Measurements from ENCODE around the gene SENP6.
"Not testable (repeated sequence)": the region's sequence is repeated elsewhere in the genome, so short reads cannot be mapped to it uniquely, and the experiment has no call there.

The SENP6 gene

GRCh38 chr6:75608956-75609533, 7.4 kb downstream of the SENP6 start:
- DNase-seq: no peak

DNA sequence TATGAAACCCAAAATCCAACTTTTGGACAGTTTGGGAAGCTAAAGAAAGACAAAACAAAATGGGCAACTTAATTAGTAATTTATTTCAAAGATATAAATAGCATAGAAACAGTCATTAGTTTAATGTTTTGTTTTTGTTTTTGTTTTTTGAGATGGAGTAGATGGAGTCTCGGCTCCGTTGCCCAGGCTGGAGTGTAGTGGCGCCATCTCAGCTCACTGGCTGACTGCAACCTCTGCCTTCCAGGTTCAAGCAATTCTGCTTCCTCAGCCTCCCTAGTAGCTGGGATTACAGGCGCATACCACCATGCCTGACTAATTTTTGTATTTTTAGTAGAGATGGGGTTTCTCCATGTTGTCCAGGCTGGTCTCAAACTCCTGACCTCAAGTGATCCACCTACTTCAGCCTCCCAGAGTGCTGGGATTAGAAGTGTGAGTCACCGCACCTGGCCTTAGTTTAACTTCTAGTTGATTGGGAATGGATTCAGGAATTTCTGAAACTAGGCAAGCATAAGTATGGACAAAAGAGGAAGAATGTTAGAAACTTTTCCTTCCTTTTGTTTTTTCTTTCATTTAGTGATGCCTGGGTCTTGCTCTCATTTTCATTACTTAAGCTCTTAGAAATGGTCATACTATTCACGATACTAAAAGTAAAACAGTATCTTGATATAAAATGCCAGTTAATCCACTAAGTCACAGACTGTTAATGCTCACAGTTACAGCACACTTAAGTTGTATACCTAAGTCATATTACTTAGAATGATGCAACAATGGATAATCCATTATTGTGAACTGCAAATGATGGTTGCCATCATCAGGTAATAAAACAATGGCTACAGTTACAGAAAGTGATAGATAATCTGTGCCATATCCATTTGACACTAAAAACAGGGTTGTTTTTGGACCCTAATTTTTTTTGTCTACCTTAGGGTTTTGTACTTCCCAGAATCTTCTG, 8.2 kb downstream of the SENP6 start:
- DNase-seq: no peak

GRCh38 chr6:75611011-75611701, 9.5 kb downstream of the SENP6 start:
- DNase-seq: no peak

- peak; percentile 27 for DNase-seq
Observed at GRCh38 chr6:75611702-75612375, 10.2 kb downstream of the SENP6 start.

DNA sequence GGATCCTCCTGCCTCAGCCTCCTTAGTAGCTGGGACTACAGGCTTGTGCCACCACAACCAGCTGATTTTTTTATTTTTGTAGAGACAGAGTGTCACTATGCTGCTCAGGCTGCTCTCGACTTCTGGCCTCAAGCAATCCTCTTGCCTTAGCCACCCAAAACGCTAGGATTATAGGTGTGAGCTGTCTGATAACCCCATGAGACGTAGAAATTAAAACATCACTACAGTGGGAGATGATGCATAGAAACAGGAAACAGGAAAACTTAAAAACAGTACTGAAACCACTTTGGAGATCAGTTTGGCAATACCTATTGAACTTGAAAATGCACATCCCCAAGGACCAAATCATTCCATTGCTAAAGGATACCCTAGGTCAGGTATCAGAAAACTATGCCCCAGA, 10.8 kb downstream of the SENP6 start:
- DNase-seq: no peak

DNA sequence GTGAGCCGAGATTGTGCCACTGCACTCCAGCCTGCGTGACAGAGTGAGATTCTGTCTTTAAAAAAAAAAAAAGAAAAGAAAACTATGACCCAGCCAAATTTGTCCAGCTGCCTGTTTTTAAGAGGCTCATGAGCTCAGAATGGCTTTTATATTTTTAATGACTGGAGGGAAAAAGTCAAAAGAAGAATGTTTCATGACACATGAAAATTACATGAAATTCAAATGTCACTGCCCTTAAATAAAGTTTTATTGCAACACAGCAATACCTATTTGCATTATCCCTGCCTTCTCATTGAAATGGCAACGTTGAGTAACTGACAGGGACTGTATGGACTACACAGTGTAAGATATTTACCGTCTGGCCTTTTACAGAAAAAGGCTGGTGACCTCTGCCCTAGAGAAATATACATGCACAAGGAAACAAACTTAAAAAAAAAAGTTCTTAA, 11.4 kb downstream of the SENP6 start:
- no peak for DNase-seq

GRCh38 chr6:75618437-75618836, 16.8 kb downstream of the SENP6 start:
- DNase-seq: no peak

GRCh38 chr6:75619230-75619899, 17.7 kb downstream of the SENP6 start:
- no peak for DNase-seq

- DNase-seq: no peak
Observed at GRCh38 chr6:75620381-75621304, 19.0 kb downstream of the SENP6 start.

DNA sequence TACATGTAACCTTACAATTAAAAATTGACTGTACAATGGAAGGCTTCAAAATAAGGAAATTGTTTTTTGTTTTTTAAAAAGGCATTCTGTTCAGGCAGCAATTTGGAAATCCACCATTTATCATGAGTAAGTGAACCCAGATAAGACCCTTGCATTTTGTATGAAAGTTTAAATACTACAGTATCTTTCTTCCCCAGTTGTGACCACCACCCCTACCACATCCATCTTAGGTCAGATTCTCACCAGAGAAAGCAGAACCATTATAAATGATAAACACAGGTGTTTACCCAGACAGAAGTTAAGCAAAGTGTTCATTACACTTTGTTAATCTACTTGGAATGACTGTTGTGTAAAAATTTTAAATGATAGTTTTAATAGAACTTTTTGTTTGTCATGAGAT, 20.2 kb downstream of the SENP6 start:
- no peak for DNase-seq

GRCh38 chr6:75623491-75623890, 21.8 kb downstream of the SENP6 start:
- no peak for DNase-seq

GRCh38 chr6:75624335-75624734, 22.7 kb downstream of the SENP6 start:
- no peak for DNase-seq

DNA sequence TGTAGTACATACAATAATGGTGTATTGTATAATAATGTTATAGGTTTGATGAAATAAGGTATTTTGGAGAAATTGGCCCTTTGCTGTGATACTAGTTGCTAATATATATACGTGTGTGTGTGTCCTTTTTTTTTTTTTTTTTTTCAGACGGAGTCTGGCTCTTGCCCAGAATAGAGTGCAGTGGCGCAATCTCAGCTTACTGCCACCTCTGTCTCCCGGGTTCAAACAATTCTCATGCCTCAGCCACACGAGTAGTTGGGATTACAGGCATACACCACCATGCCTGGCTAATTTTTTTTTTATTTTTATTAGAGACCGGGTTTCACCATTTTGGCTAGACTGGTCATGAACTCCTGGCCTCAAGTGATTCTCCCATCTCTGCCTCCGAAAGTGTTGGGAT, 23.3 kb downstream of the SENP6 start:
- DNase-seq: no peak

DNA sequence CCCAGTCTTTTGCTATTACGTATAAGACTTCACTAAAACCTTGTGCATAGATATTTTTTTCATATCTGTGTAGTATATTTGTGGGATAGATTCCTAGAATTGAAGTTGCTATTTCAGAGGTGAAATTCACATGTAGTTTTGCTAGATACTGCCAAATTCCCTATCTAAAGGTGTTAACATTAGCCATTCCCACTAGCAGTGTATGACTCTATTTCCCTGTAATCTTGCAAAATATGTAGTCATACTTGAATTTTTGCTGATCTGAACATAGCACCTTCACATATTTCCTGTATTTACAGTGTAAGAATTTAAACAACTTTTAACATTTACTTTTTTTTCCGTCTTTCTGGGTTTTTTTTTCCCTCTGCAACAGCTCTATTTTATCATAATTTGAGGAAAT, 24.9 kb downstream of the SENP6 start:
- no peak for DNase-seq

GRCh38 chr6:75627708-75628107, 26.0 kb downstream of the SENP6 start:
- not testable (repeated sequence) for DNase-seq

DNA sequence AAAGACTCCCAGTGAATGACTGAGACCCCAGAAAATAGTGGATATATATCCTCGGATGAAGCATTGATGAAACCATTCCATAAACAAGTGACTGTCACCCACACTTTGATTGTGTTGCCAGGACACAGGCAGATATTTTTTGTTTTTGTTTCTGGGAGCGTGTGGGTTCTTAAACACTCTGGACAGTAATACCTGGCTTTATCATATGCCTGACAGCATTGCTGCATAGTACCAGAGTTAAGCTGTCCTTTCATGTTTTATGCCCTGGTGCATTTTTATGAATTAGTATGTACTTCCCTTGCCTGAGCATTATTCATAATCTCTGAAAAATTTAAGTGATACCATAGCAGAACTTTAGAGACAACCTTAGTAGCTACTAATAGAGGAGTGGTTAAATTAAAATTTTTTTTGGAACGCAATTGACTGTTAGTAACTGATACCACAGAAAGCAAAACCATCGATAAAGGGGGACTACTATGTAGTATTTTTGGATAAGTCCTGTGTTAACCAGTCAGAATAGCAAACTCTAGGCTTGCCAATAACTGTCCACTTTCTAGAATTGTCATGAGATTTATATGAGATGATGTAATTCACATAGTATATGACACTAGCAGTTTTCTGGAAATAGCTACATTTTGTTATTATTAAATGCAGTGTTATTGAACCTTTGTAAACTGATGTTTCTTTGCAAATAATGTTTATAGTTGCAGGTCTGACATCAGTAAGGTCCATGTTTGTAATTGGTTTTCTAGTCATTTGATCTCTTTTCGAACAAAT, 30.4 kb downstream of the SENP6 start:
- DNase-seq: no peak

DNA sequence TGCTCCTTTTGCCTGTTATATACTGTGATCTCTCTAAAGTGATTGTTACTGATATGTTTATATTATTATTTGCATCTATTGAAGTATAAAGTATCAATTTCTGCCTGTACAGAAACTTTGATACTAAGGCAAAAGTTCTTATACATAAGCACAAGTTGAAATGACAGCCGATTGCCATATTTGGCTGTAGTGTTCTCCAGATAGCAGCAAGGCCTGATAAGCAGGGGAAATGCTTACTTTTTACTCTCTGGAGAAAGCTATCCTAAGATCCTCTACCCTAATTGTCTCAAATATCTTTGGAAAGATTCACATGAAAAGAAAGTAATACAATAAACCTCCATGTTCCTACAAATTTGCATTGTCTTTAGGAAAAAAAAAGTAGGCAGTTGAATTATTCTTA, 31.4 kb downstream of the SENP6 start:
- no peak for DNase-seq

GRCh38 chr6:75642311-75642710, 40.6 kb downstream of the SENP6 start:
- no peak for DNase-seq

- DNase-seq: no peak
Observed at GRCh38 chr6:75643173-75643572, 41.5 kb downstream of the SENP6 start.

GRCh38 chr6:75656479-75656878, 54.8 kb downstream of the SENP6 start:
- DNase-seq: no peak

- DNase-seq: no peak
Observed at GRCh38 chr6:75657327-75657726, 55.6 kb downstream of the SENP6 start.

Data from activated T-cell treated with anti-CD3 and anti-CD28 coated beads for 4 hours (primary cell).